Parathyroid adenoma (tissue), 2 donors: ENCODE measurements around the gene NDST1.

Experiments used
- H2AFZ ChIP-seq: fragments of 300-600 bp; sonication (generic); one replicate; pipeline ENCODE4 v1.7.0; 2017; ENCODE audit warnings: antibody characterized with exemption, mild to moderate bottlenecking
- H3K27ac ChIP-seq: fragments of 300-600 bp; sonication (generic); one replicate; pipeline ENCODE4 v1.7.0; 2017
- H3K27me3 ChIP-seq: fragments of 300-600 bp; sonication (generic); one replicate; pipeline ENCODE4 v1.7.0; 2017; ENCODE audit warnings: low read length; ENCODE audit not compliant: control insufficient read depth, insufficient read depth
- H3K36me3 ChIP-seq: fragments of 300-600 bp; sonication (generic); one replicate; pipeline ENCODE4 v1.7.0; 2017; ENCODE audit warnings: low read length; ENCODE audit not compliant: control insufficient read depth, insufficient read depth
- H3K4me1 ChIP-seq: fragments of 300-600 bp; sonication (generic); one replicate; pipeline ENCODE4 v1.7.0; 2017; ENCODE audit warnings: control low read depth
- H3K4me2 ChIP-seq: fragments of 300-600 bp; sonication (generic); one replicate; pipeline ENCODE4 v1.7.0; 2017; ENCODE audit warnings: low read length
- H3K4me3 ChIP-seq: fragments of 300-600 bp; sonication (generic); one replicate; pipeline ENCODE4 v1.7.0; 2017; ENCODE audit warnings: low read depth, low read length
- H3K79me2 ChIP-seq: fragments of 300-600 bp; sonication (generic); one replicate; pipeline ENCODE4 v1.7.0; 2017; ENCODE audit warnings: control low read depth
- H3K9ac ChIP-seq: fragments of 300-600 bp; sonication (generic); one replicate; pipeline ENCODE4 v1.7.0; 2017; ENCODE audit warnings: mild to moderate bottlenecking
- H3K9me3 ChIP-seq: fragments of 300-600 bp; sonication (generic); one replicate; pipeline ENCODE4 v1.7.0; 2017; ENCODE audit warnings: low read length; ENCODE audit not compliant: control insufficient read depth
- CTCF ChIP-seq: fragments of 300-600 bp; sonication (generic); IDR thresholded peaks from one replicate; pipeline ENCODE4 v1.7.0; 2017; ENCODE audit warnings: antibody characterized with exemption, mild to moderate bottlenecking
- donor health status: primary hyperparathyroidism.

Gene NDST1

GRCh38 chr5:150560401-150561191 lies 52.7 kb downstream of the NDST1 start:
- Histone ChIP-seq H3K27ac (no peak overlapping the region), H3K27me3 (no peaks in the 10 kb centered on the region), H3K4me2 (no peak overlapping the region), H3K9me3 (no peaks in the 10 kb centered on the region), H3K9ac (no peak overlapping the region), H3K4me3 (no peak overlapping the region), H2AFZ (no peak overlapping the region), H3K4me1 (no peaks in the 10 kb centered on the region), H3K79me2 (no peaks in the 10 kb centered on the region), H3K36me3 (no peaks in the 10 kb centered on the region)
- peak; percentile 92 for TF ChIP-seq CTCF

GRCh38 chr5:150561192-150561512 lies 53.2 kb downstream of the NDST1 start:
- no peaks in the 10 kb centered on the region for H3K79me2 ChIP-seq
- no peaks in the 10 kb centered on the region for H3K4me1 ChIP-seq
- TF ChIP-seq CTCF, result no peak
- H3K4me3 ChIP-seq, result no peak overlapping the region
- no peak overlapping the region for H3K27ac ChIP-seq
- H3K9ac ChIP-seq, result no peak overlapping the region
- no peaks in the 10 kb centered on the region for H3K9me3 ChIP-seq
- no peaks in the 10 kb centered on the region for H3K36me3 ChIP-seq
- H2AFZ ChIP-seq, result no peak overlapping the region
- H3K4me2 ChIP-seq, result no peak overlapping the region
- no peaks in the 10 kb centered on the region for H3K27me3 ChIP-seq

- no peak overlapping the region for H3K27ac ChIP-seq
- no peaks in the 10 kb centered on the region for H3K9me3 ChIP-seq
- H3K4me1 ChIP-seq, result no peaks in the 10 kb centered on the region
- H3K79me2 ChIP-seq, result no peaks in the 10 kb centered on the region
- no peak overlapping the region for H2AFZ ChIP-seq
- H3K36me3 ChIP-seq, result no peaks in the 10 kb centered on the region
- no peak for TF ChIP-seq CTCF
- no peak overlapping the region for H3K4me3 ChIP-seq
- H3K27me3 ChIP-seq, result no peaks in the 10 kb centered on the region
- H3K4me2 ChIP-seq, result no peak overlapping the region
- no peak overlapping the region for H3K9ac ChIP-seq
Measured at GRCh38 chr5:150561571-150562275, 53.8 kb downstream of the NDST1 start.

- no peak overlapping the region for H3K4me3 ChIP-seq
- H3K9ac ChIP-seq, result no peak overlapping the region
- no peaks in the 10 kb centered on the region for H3K36me3 ChIP-seq
- no peak overlapping the region for H3K27ac ChIP-seq
- peak; percentile 56 for TF ChIP-seq CTCF
- no peak overlapping the region for H2AFZ ChIP-seq
- H3K9me3 ChIP-seq, result no peaks in the 10 kb centered on the region
- H3K79me2 ChIP-seq, result no peaks in the 10 kb centered on the region
- no peaks in the 10 kb centered on the region for H3K4me1 ChIP-seq
- no peak overlapping the region for H3K4me2 ChIP-seq
- H3K27me3 ChIP-seq, result no peaks in the 10 kb centered on the region
Measured at GRCh38 chr5:150562832-150563231, 54.9 kb downstream of the NDST1 start.

- Histone ChIP-seq H3K9me3 (no peaks in the 10 kb centered on the region), H3K4me2 (no peak overlapping the region), H3K27ac (no peak overlapping the region), H3K9ac (no peak overlapping the region), H2AFZ (no peak overlapping the region), H3K27me3 (no peaks in the 10 kb centered on the region), H3K4me3 (no peak overlapping the region), H3K36me3 (no peaks in the 10 kb centered on the region), H3K4me1 (no peaks in the 10 kb centered on the region), H3K79me2 (no peaks in the 10 kb centered on the region)
- TF ChIP-seq CTCF, result no peak
Measured at GRCh38 chr5:150565868-150566267, 57.9 kb downstream of the NDST1 start.
